CD4-positive, alpha-beta T cell treated with Interferon alpha-2 for 1 hour (primary cell): ENCODE results near the gene HDAC9.

ENCODE experiments used
- DNase-seq, 2 donors: peaks; one replicate each; pipeline ENCODE4 v3.0.0-alpha.2; 2020 to 2022

The HDAC9 gene

GRCh38 chr7:18798088-18798906 lies 302.7 kb downstream of the HDAC9 start:
- no peak for DNase-seq

DNA sequence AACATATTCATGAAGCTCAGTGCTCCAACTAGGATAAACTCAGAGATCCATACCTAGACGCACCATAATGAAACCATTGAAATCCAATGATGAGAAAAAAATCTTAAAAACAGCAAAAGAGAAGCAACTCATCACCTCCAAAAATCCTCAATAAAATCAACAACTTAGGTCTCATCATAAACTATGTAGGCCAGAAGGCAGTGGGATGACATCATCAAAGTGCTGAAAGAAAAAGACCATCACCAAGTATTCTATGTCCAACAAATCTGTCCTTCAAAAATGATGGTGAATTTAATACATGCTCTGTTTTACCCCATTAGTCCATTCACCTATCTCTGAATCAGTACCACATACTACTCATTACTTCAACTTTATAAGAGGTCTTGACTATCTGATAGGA lies 304.4 kb downstream of the HDAC9 start:
- no peak for DNase-seq

GRCh38 chr7:18803923-18804322 lies 308.4 kb downstream of the HDAC9 start:
- no peak for DNase-seq

DNA sequence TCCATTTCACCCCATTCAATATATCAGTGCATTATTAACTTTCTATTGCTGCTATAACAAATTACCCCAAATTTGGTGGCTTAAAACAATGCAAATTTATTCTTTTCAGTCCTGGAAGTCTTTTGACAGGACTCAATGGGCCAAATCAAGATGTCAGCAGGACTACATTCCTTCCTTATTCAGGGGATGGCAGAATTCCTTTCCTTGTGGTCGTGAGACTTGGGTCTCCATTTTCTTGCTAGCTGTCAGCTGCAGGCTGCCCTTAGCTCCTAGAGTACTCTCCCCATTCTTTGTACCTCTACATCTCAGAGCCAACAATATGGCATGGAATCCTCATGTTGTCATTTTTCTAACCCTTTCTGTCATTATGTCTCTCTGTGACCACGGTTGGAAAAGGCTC lies 310.6 kb downstream of the HDAC9 start:
- DNase-seq, result no peak

- no peak for DNase-seq
Measured at GRCh38 chr7:18808026-18808425, 312.5 kb downstream of the HDAC9 start.

DNA sequence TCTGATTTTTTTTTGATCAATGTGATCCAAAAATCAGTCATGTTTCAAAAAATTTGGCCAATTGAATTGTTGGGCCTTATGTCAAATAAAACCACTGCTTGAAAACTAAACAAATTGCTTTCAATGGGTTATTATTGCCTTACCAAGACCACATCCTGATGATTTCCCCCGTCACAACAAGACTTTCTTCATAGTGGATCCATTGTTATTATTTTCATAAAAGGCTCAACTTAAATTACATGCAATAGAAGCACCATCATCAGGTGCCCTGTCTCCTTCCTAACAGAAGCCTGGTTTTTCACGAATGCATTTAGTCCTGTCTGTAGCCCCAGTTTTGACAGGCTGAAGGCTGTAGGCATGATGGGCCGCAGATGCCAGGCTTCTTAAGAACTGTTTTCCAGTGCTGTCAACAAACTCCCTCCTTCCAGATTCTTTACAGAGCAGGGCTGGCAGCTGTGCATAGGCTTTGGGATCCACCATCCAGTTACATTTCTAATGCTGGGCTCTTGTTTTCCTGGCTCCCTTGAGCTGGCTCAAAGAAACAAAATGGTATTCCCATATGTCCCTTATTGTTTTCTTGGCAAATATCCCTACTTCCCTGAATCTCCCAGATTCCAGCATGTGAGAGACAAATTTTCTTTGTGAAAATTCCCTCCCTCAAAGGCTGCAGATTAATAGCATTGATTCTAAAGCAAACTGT lies 319.9 kb downstream of the HDAC9 start:
- no peak for DNase-seq

- no peak for DNase-seq
Measured at GRCh38 chr7:18820981-18821380, 325.4 kb downstream of the HDAC9 start.

DNA sequence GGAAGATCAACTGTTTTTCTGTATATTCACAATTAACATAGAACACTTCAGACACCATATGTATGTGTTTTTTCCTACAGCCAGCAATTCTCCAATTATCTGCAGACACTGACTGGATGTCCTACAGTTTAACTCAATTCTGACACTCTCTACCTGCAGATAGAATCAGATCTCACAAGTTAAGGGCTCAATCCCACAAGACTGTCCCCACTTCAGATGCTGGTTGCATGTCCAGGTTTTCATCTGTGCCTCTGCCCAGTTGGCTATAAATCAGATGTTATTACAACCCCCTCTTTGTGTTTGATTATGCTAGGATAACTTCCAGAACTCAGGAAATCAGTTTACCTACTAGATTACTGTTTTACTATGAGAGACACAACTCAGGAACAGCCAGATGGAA lies 326.0 kb downstream of the HDAC9 start:
- no peak for DNase-seq

- DNase-seq, result no peak
Measured at GRCh38 chr7:18824157-18824556, 328.6 kb downstream of the HDAC9 start.

GRCh38 chr7:18828260-18828993 lies 332.9 kb downstream of the HDAC9 start:
- DNase-seq, result no peak

DNA sequence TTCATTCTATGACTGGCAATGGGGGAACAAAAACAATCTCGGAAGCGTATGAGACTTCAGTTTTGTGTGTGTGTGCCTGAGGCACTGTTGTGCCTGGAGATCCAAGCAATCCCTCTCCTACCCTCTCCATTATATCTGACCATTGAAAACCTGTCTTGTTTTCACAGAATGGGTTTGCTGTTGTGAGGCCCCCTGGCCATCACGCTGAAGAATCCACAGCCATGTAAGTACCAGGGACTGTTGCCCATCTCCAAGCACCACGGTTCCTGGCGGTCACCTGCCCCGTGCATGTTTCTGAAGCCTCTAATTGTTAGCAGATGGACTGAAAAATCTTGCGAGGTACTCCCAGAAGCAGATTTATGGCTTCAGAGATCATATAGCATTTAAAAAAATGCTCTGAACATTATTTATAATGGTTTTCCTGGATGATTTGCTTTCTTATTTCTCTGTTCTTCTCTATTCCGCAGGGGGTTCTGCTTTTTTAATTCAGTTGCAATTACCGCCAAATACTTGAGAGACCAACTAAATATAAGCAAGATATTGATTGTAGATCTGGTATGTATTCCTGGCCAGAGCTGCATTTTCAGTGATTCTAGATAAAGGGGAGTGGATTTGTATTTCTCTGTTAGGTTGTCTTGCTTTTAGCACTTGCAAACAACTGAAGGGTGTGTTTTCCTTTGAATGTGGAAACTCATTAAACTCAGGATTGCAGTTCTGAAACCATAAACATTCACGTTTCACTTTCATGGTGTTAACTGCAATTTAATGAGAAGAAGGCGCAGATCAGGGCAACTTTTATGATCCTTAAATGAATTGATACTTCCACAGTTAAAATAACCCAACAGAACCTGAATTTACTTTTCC lies 333.7 kb downstream of the HDAC9 start:
- DNase-seq, result no peak

- DNase-seq, result no peak
Measured at GRCh38 chr7:18829858-18830285, 334.3 kb downstream of the HDAC9 start.

DNA sequence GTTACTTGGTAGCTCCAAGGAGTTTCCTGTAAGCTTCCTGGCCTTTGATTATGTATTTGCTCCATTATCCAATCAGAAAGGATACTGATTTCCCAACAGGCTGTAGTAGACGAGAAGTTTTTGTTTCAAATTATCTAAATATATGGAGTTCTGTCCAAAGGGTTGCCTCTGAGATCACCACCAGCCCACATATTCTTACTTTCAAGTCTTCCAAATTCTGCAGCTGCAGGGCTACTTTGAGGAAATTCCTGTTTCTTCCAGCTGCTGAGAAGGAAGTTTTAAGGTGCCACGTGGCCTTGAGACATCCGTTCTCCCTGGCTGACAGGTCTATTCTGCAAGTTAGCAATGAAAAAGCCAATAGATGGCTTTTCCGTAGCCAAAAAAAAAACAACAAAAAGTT lies 335.9 kb downstream of the HDAC9 start:
- no peak for DNase-seq

- DNase-seq, result no peak
Measured at GRCh38 chr7:18831943-18832342, 336.4 kb downstream of the HDAC9 start.

- no peak for DNase-seq
Measured at GRCh38 chr7:18834577-18834976, 339.0 kb downstream of the HDAC9 start.

- no peak for DNase-seq
Measured at GRCh38 chr7:18835001-18835690, 339.6 kb downstream of the HDAC9 start.

- no peak for DNase-seq
Measured at GRCh38 chr7:18843979-18844378, 348.4 kb downstream of the HDAC9 start.

GRCh38 chr7:18844735-18845134 lies 349.2 kb downstream of the HDAC9 start:
- no peak for DNase-seq

- no peak for DNase-seq
Measured at GRCh38 chr7:18845700-18846099, 350.2 kb downstream of the HDAC9 start.

DNA sequence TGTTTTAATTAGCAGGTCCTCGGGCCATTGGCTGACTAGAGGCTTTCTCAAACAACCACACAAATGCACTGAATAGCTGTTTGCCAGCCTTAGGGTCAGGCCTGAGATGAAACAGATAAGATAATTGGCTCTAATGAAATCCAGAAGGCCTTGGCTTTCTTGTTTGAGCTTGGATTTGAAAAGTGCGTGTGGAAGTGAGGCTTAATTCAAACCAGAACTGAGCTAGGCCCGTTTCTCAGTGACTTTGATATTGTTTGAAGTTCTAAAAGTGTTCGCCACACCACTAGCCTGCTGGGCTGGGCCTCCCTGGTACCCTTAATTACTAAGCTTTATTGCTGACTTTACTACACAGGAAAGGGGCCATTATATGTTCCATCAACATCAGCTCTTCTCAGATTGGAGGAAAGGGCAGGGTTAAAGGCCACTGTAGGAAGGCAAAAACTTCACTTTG lies 351.2 kb downstream of the HDAC9 start:
- no peak for DNase-seq

DNA sequence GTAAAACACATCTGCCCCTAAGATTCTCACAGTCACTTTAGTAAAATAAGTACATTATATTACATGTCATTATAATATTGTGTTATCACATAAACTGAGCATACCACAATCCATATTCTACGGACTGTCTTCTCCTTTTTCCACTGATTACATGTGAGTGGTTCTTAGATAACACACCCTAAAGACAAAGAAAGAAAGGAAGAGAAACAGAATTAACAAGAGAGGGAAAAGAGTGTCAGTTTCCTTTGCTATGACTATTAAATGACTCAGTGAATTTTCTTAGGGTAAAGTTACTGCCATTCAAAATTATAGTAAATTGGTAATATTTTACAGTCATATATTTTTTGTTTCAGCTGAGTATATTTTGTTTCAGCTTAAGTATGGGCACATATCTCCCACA lies 353.6 kb downstream of the HDAC9 start:
- DNase-seq, result no peak

DNA sequence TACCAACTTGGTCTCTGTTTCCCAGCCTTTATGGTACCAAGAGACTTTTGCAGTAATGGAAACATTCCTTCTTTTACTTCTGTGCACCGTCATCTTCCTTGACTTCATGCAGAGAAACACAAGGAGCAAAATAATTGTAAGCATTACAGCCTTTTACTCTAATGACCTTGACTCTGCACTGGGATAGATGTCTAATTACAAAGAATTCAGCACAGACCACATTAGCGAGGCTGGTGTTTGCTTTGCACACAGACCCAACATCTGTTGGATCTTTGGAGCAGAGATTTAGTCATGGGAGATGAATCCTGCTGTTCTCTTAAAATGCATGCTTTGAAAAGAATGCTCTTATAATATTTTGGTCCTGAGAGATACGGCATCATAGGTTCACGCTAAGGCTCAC lies 360.2 kb downstream of the HDAC9 start:
- DNase-seq, result no peak
